VCaP (cell line): Measurements from ENCODE around the gene TXNL4B.

Source experiments
- H3K27ac ChIP-seq: fragments of 450-650 bp; 2 replicates; pipeline ENCODE4 v1.5.1; 2017
- TF ChIP-seq, protein P1 (sequence below): fragments of 450-650 bp; conservative IDR thresholded peaks from 2 replicates; pipeline ENCODE4 v1.5.1; 2017; ENCODE audit warnings: mild to moderate bottlenecking, moderate library complexity

Gene TXNL4B

DNA sequence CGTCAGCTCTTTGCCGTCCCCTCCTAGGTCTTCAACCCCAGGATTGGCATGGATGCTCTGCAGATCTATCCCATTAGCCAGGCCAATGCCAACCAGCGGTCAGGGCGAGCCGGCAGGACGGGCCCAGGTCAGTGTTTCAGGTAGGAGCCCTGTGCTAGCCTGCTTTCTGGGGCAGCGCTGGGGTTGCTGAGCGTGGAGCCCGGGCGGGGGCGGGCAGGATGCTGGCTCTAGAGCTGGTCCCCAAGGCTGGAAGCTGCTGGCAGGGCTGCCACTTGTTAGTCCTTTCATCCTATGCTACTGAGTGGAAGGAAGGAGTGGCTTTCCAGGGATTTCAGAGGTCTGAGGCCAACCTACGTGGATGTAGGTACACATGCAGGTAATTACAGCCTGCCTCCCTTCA is 12.6 kb upstream of the TXNL4B start:
- no peak overlapping the region for H3K27ac ChIP-seq
- TF ChIP-seq, protein P1, sequence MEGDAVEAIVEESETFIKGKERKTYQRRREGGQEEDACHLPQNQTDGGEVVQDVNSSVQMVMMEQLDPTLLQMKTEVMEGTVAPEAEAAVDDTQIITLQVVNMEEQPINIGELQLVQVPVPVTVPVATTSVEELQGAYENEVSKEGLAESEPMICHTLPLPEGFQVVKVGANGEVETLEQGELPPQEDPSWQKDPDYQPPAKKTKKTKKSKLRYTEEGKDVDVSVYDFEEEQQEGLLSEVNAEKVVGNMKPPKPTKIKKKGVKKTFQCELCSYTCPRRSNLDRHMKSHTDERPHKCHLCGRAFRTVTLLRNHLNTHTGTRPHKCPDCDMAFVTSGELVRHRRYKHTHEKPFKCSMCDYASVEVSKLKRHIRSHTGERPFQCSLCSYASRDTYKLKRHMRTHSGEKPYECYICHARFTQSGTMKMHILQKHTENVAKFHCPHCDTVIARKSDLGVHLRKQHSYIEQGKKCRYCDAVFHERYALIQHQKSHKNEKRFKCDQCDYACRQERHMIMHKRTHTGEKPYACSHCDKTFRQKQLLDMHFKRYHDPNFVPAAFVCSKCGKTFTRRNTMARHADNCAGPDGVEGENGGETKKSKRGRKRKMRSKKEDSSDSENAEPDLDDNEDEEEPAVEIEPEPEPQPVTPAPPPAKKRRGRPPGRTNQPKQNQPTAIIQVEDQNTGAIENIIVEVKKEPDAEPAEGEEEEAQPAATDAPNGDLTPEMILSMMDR = no peak

DNA sequence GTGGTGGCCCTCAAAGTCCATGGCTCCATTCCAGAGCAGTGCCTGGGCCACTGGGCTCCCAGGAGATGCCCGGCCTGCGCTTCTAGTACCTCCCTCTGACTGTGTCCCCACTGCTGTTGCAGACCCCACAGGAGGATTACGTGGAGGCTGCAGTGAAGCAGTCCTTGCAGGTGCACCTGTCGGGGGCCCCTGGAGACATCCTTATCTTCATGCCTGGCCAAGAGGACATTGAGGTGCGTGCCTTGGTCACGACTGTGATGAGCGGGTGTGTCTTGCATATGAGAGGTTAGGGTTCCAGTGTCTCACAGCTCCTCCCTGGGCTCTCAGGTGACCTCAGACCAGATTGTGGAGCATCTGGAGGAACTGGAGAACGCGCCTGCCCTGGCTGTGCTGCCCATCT is 11.5 kb upstream of the TXNL4B start:
- no peak overlapping the region for H3K27ac ChIP-seq
- TF ChIP-seq, protein P1 = no peak

GRCh38 chr16:72101195-72101594 is 7.8 kb upstream of the TXNL4B start:
- no peak overlapping the region for H3K27ac ChIP-seq
- TF ChIP-seq, protein P1 = no peak

GRCh38 chr16:72099377-72099818 is 6.0 kb upstream of the TXNL4B start:
- TF ChIP-seq, protein P1 = peak; percentile 67
- no peak overlapping the region for H3K27ac ChIP-seq

DNA sequence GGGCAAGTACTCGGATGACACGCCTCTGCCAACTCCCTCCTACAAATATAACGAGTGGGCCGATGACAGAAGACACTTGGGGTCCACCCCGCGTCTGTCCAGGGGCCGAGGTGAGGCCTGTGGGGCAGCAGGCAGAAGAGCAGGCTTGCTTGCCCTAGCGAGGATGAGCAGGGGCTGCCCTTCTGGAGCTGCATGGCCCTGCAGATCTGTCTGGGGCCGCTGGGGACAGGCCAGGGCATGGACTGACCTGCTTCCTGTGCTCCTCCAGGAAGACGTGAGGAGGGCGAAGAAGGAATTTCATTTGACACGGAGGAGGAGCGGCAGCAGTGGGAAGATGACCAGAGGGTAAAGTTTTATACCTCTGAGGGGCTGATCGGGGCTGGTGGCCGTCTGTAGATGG is 5.5 kb upstream of the TXNL4B start:
- TF ChIP-seq, protein P1 = no peak

DNA sequence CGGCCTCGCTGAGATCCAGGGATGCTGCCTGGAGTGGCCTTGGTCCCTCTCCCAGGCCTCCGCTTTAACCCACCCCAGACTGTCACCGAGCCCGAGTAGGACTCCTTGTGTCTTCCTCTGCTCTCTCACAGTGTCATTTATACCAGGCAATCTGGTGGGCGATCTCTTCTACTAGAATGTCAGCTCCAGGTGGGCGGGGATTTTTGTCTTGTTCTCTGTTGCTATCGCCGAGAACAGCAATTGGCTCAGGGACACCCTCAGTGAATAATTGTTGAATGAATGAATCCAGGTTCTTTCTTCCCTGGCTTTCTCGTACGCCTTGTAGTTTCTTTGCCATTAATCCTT is 818 bp upstream of the TXNL4B start:
- peak overlapping the region; percentile 75 for H3K27ac ChIP-seq
- TF ChIP-seq, protein P1 = no peak

More for the DNA sequence above, 5.5 kb upstream of the TXNL4B start:
- no peak overlapping the region for H3K27ac ChIP-seq

- H3K27ac ChIP-seq = peak overlapping the region; percentile 75
- TF ChIP-seq, protein P1 = no peak
These were observed 480 bp downstream of the TXNL4B start for GRCh38 chr16:72092832-72093447.
